Mesothelial cell of epicardium (in vitro differentiated cells): ENCODE results near the gene CLDN3. TPM values are rescaled to one million over a fixed set of nuclear protein-coding genes. Genes with fewer than 3 reads are reported as not detected.
"Not testable (repeated sequence)": the region's sequence is repeated elsewhere in the genome, so short reads cannot be mapped to it uniquely, and the experiment has no call there.

Source experiments
- DNase-seq, 2 experiments: peaks; one replicate each; pipeline ENCODE4 v3.0.0; 2021; ENCODE audit warnings: low spot score in 2 of 2; ENCODE audit not compliant: unreplicated experiment in 2 of 2
- H3K27ac Mint-ChIP-seq: 2 replicates; pipeline ENCODE4 v1.8.0; 2021; ENCODE audit warnings: mixed read lengths
- H3K27me3 Mint-ChIP-seq: 2 replicates; pipeline ENCODE4 v1.8.0; 2021; ENCODE audit warnings: low read depth, mixed read lengths
- H3K36me3 Mint-ChIP-seq: 2 replicates; pipeline ENCODE4 v1.8.0; 2021; ENCODE audit warnings: mixed read lengths
- H3K4me1 Mint-ChIP-seq: 2 replicates; pipeline ENCODE4 v1.8.0; 2021; ENCODE audit warnings: mixed read lengths
- H3K4me3 Mint-ChIP-seq: 2 replicates; pipeline ENCODE4 v1.8.0; 2021; ENCODE audit warnings: mild to moderate bottlenecking, moderate library complexity, mixed read lengths
- H3K9me3 Mint-ChIP-seq: 2 replicates; pipeline ENCODE4 v1.8.0; 2021; ENCODE audit warnings: mixed read lengths
- CTCF ChIP-seq: fragments of 200-600 bp; sonication (generic); IDR thresholded peaks from one replicate; pipeline ENCODE4 v1.5.0; 2021; ENCODE audit warnings: antibody characterized with exemption; ENCODE audit not compliant: unreplicated experiment
- total RNA-seq: library from RNA; stranded (reverse); gene quantifications from 3 replicates; pipeline ENCODE4 v1.2.1, GENCODE V29; 2021

CLDN3 gene
- total RNA-seq, 1 donor from 2014 or later: 10.5 TPM

GRCh38 chr7:73810998-73811360 lies 40.9 kb upstream of the CLDN3 start:
- no peak for DNase-seq
- H3K36me3 Mint-ChIP-seq: peaks cover 2% of the 10 kb centered on the region
- no peak overlapping the region for H3K4me3 Mint-ChIP-seq
- no peak overlapping the region for H3K27ac Mint-ChIP-seq
- no peak for TF ChIP-seq CTCF
- peaks cover 8% of the 10 kb centered on the region for H3K9me3 Mint-ChIP-seq
- no peaks in the 10 kb centered on the region for H3K27me3 Mint-ChIP-seq
- H3K4me1 Mint-ChIP-seq: peaks cover 3% of the 10 kb centered on the region

- H3K36me3 Mint-ChIP-seq: peaks cover 2% of the 10 kb centered on the region
- H3K27ac Mint-ChIP-seq: peak overlapping the region; percentile 76
- H3K9me3 Mint-ChIP-seq: peaks cover 8% of the 10 kb centered on the region
- no peaks in the 10 kb centered on the region for H3K27me3 Mint-ChIP-seq
- no peak for DNase-seq
- no peak for TF ChIP-seq CTCF
- H3K4me3 Mint-ChIP-seq: no peak overlapping the region
- peaks cover 5% of the 10 kb centered on the region for H3K4me1 Mint-ChIP-seq
Observed at GRCh38 chr7:73809467-73809951, 39.4 kb upstream of the CLDN3 start.

GRCh38 chr7:73802459-73802858 lies 32.4 kb upstream of the CLDN3 start:
- DNase-seq: no peak
- H3K9me3 Mint-ChIP-seq: no peaks in the 10 kb centered on the region
- no peaks in the 10 kb centered on the region for H3K36me3 Mint-ChIP-seq
- no peak overlapping the region for H3K27ac Mint-ChIP-seq
- peaks cover 12% of the 10 kb centered on the region for H3K4me1 Mint-ChIP-seq
- H3K4me3 Mint-ChIP-seq: no peak overlapping the region
- TF ChIP-seq CTCF: no peak
- no peaks in the 10 kb centered on the region for H3K27me3 Mint-ChIP-seq

GRCh38 chr7:73801577-73801976 lies 31.5 kb upstream of the CLDN3 start:
- Mint-ChIP-seq H3K4me1 (peaks cover 12% of the 10 kb centered on the region), H3K4me3 (no peak overlapping the region), H3K27me3 (no peaks in the 10 kb centered on the region), H3K9me3 (no peaks in the 10 kb centered on the region), H3K27ac (no peak overlapping the region), H3K36me3 (no peaks in the 10 kb centered on the region)
- no peak for TF ChIP-seq CTCF
- DNase-seq: no peak

- no peak for DNase-seq
- TF ChIP-seq CTCF: no peak
- peaks cover 2% of the 10 kb centered on the region for H3K36me3 Mint-ChIP-seq
- H3K27me3 Mint-ChIP-seq: no peaks in the 10 kb centered on the region
- peaks cover 2% of the 10 kb centered on the region for H3K9me3 Mint-ChIP-seq
- H3K27ac Mint-ChIP-seq: no peak overlapping the region
- no peak overlapping the region for H3K4me3 Mint-ChIP-seq
- H3K4me1 Mint-ChIP-seq: peaks cover 9% of the 10 kb centered on the region
Observed at GRCh38 chr7:73799282-73800141, 29.4 kb upstream of the CLDN3 start.

GRCh38 chr7:73797176-73797575 lies 27.1 kb upstream of the CLDN3 start:
- H3K4me1 Mint-ChIP-seq, H3K36me3 Mint-ChIP-seq, H3K9me3 Mint-ChIP-seq: not testable (repeated sequence)

GRCh38 chr7:73796656-73797055 lies 26.6 kb upstream of the CLDN3 start:
- H3K9me3 Mint-ChIP-seq, H3K27ac Mint-ChIP-seq, H3K36me3 Mint-ChIP-seq, H3K27me3 Mint-ChIP-seq, H3K4me3 Mint-ChIP-seq, H3K4me1 Mint-ChIP-seq, DNase-seq: not testable (repeated sequence)

More at GRCh38 chr7:73797176-73797575, 27.1 kb upstream of the CLDN3 start:
- H3K27ac Mint-ChIP-seq, DNase-seq, H3K4me3 Mint-ChIP-seq, H3K27me3 Mint-ChIP-seq: not testable (repeated sequence)

- H3K4me3 Mint-ChIP-seq, H3K36me3 Mint-ChIP-seq, H3K4me1 Mint-ChIP-seq, DNase-seq, H3K27me3 Mint-ChIP-seq, H3K27ac Mint-ChIP-seq: not testable (repeated sequence)
- peaks cover 12% of the 10 kb centered on the region for H3K9me3 Mint-ChIP-seq
Observed at GRCh38 chr7:73795188-73795587, 25.1 kb upstream of the CLDN3 start.

GRCh38 chr7:73791170-73791690 lies 21.2 kb upstream of the CLDN3 start:
- not testable (repeated sequence) for H3K36me3 Mint-ChIP-seq, DNase-seq, H3K27me3 Mint-ChIP-seq, H3K4me1 Mint-ChIP-seq, H3K4me3 Mint-ChIP-seq, H3K27ac Mint-ChIP-seq
- H3K9me3 Mint-ChIP-seq: peaks cover 15% of the 10 kb centered on the region
